GM06990 (cell line): ENCODE data around the gene KIF26B.

Source experiments
- DNase-seq: peaks from one replicate; pipeline ENCODE4 v3.0.0-alpha.2; 2011; ENCODE audit not compliant: insufficient read length; ENCODE audit errors: extremely low read depth
- H3K27me3 ChIP-seq: replicated peaks from 2 replicates; pipeline ENCODE4 v1.6.0; 2011; ENCODE audit warnings: low read length; ENCODE audit not compliant: control insufficient read depth, insufficient read depth
- H3K36me3 ChIP-seq: 2 replicates; pipeline ENCODE4 v1.5.1; 2011; ENCODE audit warnings: low read length; ENCODE audit not compliant: control insufficient read depth, insufficient read depth
- H3K4me3 ChIP-seq: replicated peaks from 2 replicates; pipeline ENCODE4 v1.5.1; 2011; ENCODE audit warnings: low read depth, mild to moderate bottlenecking, control low read depth, low read length
- CTCF ChIP-seq: IDR thresholded peaks from 2 replicates; pipeline ENCODE4 v1.5.1; 2011; ENCODE audit warnings: low read length, control low read depth, mild to moderate bottlenecking, inconsistent platforms; ENCODE audit not compliant: insufficient read depth, poor library complexity, severe bottlenecking

The KIF26B gene

DNA sequence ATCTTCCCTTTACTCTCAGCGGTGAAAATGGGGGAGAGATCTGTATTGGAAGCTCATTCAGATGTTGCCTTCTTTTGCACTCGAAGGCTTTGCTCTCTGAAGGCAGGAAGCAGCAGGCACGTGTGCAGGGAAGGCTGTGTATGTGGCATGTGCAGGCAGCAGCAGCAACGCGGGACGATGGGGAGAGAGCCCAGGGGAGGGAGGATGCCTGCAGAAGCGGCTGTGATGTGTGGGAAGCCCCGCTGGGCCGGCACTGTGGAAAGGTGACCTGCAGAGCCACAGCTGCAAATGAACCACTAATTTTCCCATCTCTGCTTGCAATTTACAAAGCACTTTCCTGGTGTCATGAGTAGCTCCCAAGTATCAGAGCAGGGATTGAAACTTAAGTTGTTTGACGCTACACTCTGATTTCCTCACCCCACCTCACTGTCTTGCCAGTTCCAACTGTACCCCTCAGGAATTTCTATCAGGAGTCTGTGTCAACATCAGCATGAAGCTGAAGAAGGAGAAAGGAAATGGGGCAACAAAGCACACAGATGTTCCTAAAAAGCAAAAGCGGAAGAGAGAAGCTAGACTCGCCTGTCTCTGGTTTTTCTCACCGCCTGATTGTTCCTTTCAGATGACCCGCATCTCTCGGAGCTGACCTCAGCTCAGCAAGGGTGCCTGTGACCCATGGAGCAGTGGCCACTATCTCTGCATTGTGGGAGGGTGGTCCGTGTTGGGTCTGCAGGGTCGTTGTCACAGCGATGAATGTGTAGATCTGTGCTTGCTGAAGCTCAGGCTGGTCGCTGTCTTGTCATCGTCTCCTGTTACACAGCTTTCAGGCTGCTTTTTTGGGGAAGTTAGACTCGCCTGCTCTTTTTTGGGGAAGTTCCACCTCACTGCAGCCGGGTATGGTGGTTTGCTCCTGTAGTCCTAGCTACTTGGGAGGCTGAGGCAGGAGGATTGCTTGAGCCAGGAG lies 156.1 kb downstream of the KIF26B start:
- no peak for TF ChIP-seq CTCF
- Histone ChIP-seq H3K36me3 (no peaks in the 10 kb centered on the region), H3K27me3 (no peaks in the 10 kb centered on the region), H3K4me3 (peak overlapping the region; percentile 50)
- DNase-seq, result peak; percentile 26

DNA sequence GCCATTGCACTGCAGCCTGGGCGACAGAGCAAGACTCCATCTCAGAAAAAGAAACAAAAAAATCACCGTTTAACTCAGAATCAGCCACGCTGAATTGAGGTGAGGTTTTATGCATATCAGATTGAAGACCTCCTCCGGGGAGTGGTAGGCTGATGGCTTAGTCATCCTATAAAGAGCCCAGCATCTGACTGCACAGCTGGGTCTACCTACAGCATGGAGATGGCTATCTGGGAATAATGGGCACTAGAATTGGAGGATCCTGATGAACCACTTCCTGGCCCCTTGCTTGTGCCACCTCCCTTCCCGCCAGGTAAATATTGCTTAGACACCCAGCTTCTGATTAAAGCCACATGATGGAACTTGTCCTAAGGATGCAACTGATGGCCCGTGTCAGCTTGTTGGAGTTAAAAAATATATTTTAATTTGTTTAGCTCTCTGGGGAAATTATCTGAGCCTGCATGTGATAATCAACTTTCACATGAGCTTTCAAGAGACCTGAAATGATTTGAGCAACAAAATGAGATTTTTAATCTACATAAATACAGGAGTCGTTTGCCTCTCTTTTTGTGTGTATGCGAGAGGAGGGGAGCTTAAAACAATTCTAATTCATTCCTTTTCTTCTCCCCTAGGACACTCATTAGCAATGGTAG lies 157.2 kb downstream of the KIF26B start:
- no peak for TF ChIP-seq CTCF
- H3K4me3 ChIP-seq, result no peak overlapping the region
- H3K36me3 ChIP-seq, result no peaks in the 10 kb centered on the region
- no peak for DNase-seq
- no peaks in the 10 kb centered on the region for H3K27me3 ChIP-seq

DNA sequence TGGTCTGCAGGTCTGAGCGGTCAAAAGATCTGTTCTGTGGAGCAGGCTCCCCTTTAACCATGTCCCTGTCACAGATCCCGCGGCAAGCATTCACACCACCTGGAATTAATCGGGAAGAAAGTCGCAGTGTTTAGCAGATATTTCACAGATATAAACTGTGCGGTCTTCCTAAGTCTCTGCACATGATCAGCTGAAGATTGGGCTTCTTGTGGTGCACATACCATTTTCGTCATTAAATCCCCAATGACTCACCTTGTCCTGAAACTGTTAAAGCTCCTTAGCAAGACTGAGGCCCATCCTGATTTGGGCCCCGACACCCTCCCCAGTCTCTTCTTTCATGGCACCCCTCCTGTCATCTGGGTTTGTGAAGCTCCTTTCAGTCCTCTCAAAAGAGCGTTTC lies 158.8 kb downstream of the KIF26B start:
- TF ChIP-seq CTCF, result no peak
- H3K4me3 ChIP-seq, result no peak overlapping the region
- DNase-seq, result no peak

GRCh38 chr1:245316784-245317183 lies 162.0 kb downstream of the KIF26B start:
- Histone ChIP-seq H3K27me3 (no peaks in the 10 kb centered on the region), H3K36me3 (no peaks in the 10 kb centered on the region), H3K4me3 (no peak overlapping the region)
- DNase-seq, result no peak
- TF ChIP-seq CTCF, result no peak

More for the DNA sequence above, 158.8 kb downstream of the KIF26B start:
- no peaks in the 10 kb centered on the region for H3K27me3 ChIP-seq
- no peaks in the 10 kb centered on the region for H3K36me3 ChIP-seq

DNA sequence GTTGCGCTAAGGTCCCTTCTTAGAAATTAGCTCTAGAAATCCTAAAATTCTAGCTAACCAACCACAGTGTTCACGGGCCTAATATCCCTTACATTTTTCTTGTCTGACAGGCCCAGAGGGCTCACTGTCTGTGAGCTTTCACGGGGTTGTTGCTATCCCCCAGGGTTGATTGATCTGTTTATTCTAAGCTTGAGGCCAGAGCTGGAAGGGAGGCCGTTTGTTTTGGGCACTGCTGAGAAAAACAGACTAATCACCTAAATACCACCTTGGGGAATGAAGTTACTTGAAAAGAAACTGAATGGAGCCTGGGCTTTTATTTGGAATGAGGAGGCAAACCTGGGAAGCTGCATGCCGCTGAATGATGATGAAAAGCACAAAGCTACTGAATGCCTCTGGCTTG lies 162.4 kb downstream of the KIF26B start:
- Histone ChIP-seq H3K27me3 (no peaks in the 10 kb centered on the region), H3K4me3 (no peak overlapping the region), H3K36me3 (no peaks in the 10 kb centered on the region)
- TF ChIP-seq CTCF, result no peak
- no peak for DNase-seq
